ENCODE data around the gene CYBA. TPM values are rescaled to one million over a fixed set of nuclear protein-coding genes. Genes with fewer than 3 reads are reported as not detected.

CYBA gene
- total and polyA plus RNA-seq, 2 of the 4 experiments (the other 2 are of a cell fraction), result 65.6 to 169 TPM

- Histone ChIP-seq H3K9me1 (ENCODE audit: insufficient read depth, low read length) (no peaks in the 10 kb centered on the region; the same call in none of the 2 replicates), H3K79me1 (ENCODE audit: low read depth in 1 of 2, low read length in 2 of 2) (peaks cover 10 to 48% of the 10 kb centered on the region in 2 experiments), H4K8ac (ENCODE audit: low read depth in 2 of 2, low read length in 2 of 2) (peak overlapping the region; percentile 76 to 91; a peak in 2 of 4 replicates), H3K36me3 (ENCODE audit: control insufficient read depth, insufficient read depth, low read length) (peaks cover 33% of the 10 kb centered on the region), H3K4ac (ENCODE audit: low read depth, low read length) (peak overlapping the region; percentile 96), H4K91ac (ENCODE audit: insufficient read depth, low read depth, low read length) (no peak overlapping the region), H3K14ac (replicated peaks; ENCODE audit: low read depth, low read length) (0 out of 2 replicates have a peak overlapping the region, but pooled peaks have one; percentile 13), H2AK9ac (replicated peaks; ENCODE audit: low read depth, low read length, poor library complexity) (peak overlapping the region; percentile 98), H3K27ac (ENCODE audit: insufficient read depth, low read length) (no peak overlapping the region; the same call in 1 of the 2 replicates), H3K4me2 (ENCODE audit: low read depth, low read length) (no peak overlapping the region), H3K9me3 (ENCODE audit: control insufficient read depth, insufficient read depth, low read length) (no peaks in the 10 kb centered on the region), H2BK20ac (ENCODE audit: low read depth, low read length) (peak overlapping the region; percentile 21; the same call in 1 of the 2 replicates), H4K5ac (ENCODE audit: low read depth, low read length) (no peak overlapping the region), H3K27me3 (ENCODE audit: control insufficient read depth, insufficient read depth, low read length) (no peaks in the 10 kb centered on the region), H2BK5ac (ENCODE audit: low read depth, low read length, poor library complexity, severe bottlenecking) (peak overlapping the region; percentile 71), H3K18ac (ENCODE audit: low read depth, low read length) (no peak overlapping the region), H2AFZ (replicated peaks; ENCODE audit: low read length, poor library complexity) (no peak overlapping the region), H2BK15ac (ENCODE audit: low read depth, low read length) (0 out of 3 replicates have a peak overlapping the region, but pooled peaks have one; percentile 27), H3K56ac (ENCODE audit: extremely low read depth, insufficient read depth, low read length) (no peak overlapping the region), H3K4me3 (ENCODE audit: insufficient read depth, low read depth, low read length) (no peak overlapping the region), H3K23ac (ENCODE audit: low read depth, low read length) (no peak overlapping the region), H3K4me1 (ENCODE audit: control insufficient read depth, insufficient read depth, low read length) (peaks cover 13% of the 10 kb centered on the region), H4K20me1 (ENCODE audit: insufficient read depth, low read length) (no peaks in the 10 kb centered on the region; the same call in 1 of the 2 replicates), H3K9ac (ENCODE audit: low read depth, low read length) (no peak overlapping the region), H2AK5ac (ENCODE audit: low read depth, low read length) (peak overlapping the region; percentile 85), H2BK120ac (ENCODE audit: low read depth, low read length) (peak overlapping the region; percentile 83; the same call in 1 of the 2 replicates)
- no peak for TF ChIP-seq USF2 (IDR thresholded peaks at IDR 0.05; ENCODE audit: low read depth, low read length)
- no peak for TF ChIP-seq SMC3 (IDR thresholded peaks at IDR 0.05; ENCODE audit: low read depth, low read length)
- no peak for TF ChIP-seq NFE2L2 (IDR thresholded peaks at IDR 0.05; ENCODE audit: low read depth, low read length)
- TF ChIP-seq POLR2A (IDR thresholded peaks at IDR 0.05; ENCODE audit: low read depth, low read length), result no peak
- TF ChIP-seq MAZ (IDR thresholded peaks at IDR 0.05; ENCODE audit: borderline replicate concordance, low read depth, low read length), result no peak
- no peak for TF ChIP-seq CEBPB (IDR thresholded peaks at IDR 0.05; ENCODE audit: low read depth, low read length)
- no peak for TF ChIP-seq ELK1 (IDR thresholded peaks at IDR 0.05; ENCODE audit: borderline replicate concordance, low read depth, low read length)
- TF ChIP-seq MAFK (IDR thresholded peaks at IDR 0.05; ENCODE audit: low read depth, low read length), result no peak
- no peak for TF ChIP-seq RAD21 (IDR thresholded peaks at IDR 0.05; ENCODE audit: low read length)
- TF ChIP-seq CTCF (conservative IDR thresholded peaks at IDR 0.05; ENCODE audit: low read depth, low read length), result no peak
- no peak for TF ChIP-seq RFX5 (IDR thresholded peaks at IDR 0.05; ENCODE audit: low read depth, low read length)
- TF ChIP-seq FOS (IDR thresholded peaks at IDR 0.05; ENCODE audit: low read depth, low read length), result no peak
- TF ChIP-seq MXI1 (IDR thresholded peaks at IDR 0.05; ENCODE audit: borderline replicate concordance, low read depth, low read length), result no peak
- no peak for TF ChIP-seq RCOR1 (IDR thresholded peaks at IDR 0.05; ENCODE audit: insufficient replicate concordance, low read length)
- TF ChIP-seq CHD1 (IDR thresholded peaks at IDR 0.05; ENCODE audit: low read depth, low read length), result no peak
- no peak for TF ChIP-seq BHLHE40 (IDR thresholded peaks at IDR 0.05; ENCODE audit: low read depth, low read length)
- no TSS peak for BruUV-seq (replicated peaks)
- 97% methylated on average over 11 of the region's 14 CpGs; no CpG with 5 or more reads in 1 of the 2 experiments for WGBS, 2 experiments (ENCODE audit: extremely low coverage in 2 of 2, insufficient read length in 1 of 2)
- ATAC-seq (ENCODE audit: low read depth) (no peak), DNase-seq (no peak)
- intact Hi-C loops (cut with micrococcal nuclease) (no loop called here), in situ Hi-C loops (cut with MboI; ENCODE audit: low sequenced_read_pairs) (no loop called here), dilution Hi-C loops (cut with HindIII; ENCODE audit: low sequenced_read_pairs, unreplicated experiment) (no loop called here)
- ChIA-PET POLR2A (ENCODE audit: unreplicated experiment) (no interaction called here), CTCF (no interaction called here)
These were observed 49.4 kb upstream of the CYBA start for GRCh38 chr16:88700322-88700635.

Data from IMR-90 (cell line).